Fibroblast of skin of right biceps (primary cell): ENCODE data around the gene BATF2.
A peak's percentile ranks its signal among the peaks of the same experiment; 100 is the strongest.
"Not testable (repeated sequence)": the region's sequence is repeated elsewhere in the genome, so short reads cannot be mapped to it uniquely, and the experiment has no call there.

Experiments used
- DNase-seq: peaks from one replicate; pipeline ENCODE4 v3.0.0-alpha.2; 2013

Gene BATF2

GRCh38 chr11:65013130-65013887 is 16.5 kb upstream of the BATF2 start:
- peak; percentile 89 for DNase-seq

- DNase-seq = no peak
These were observed 12.1 kb upstream of the BATF2 start for GRCh38 chr11:65008873-65009272.

GRCh38 chr11:65008016-65008415 is 11.2 kb upstream of the BATF2 start:
- no peak for DNase-seq

GRCh38 chr11:65003968-65004367 is 7.2 kb upstream of the BATF2 start:
- DNase-seq = not testable (repeated sequence)

GRCh38 chr11:65003282-65003681 is 6.5 kb upstream of the BATF2 start:
- peak; percentile 28 for DNase-seq

- DNase-seq = no peak
These were observed 5.9 kb upstream of the BATF2 start for GRCh38 chr11:65002706-65003105.

GRCh38 chr11:64999478-64999877 is 2.7 kb upstream of the BATF2 start:
- DNase-seq = no peak

- DNase-seq = no peak
These were observed 2.1 kb upstream of the BATF2 start for GRCh38 chr11:64998690-64999431.

GRCh38 chr11:64998141-64998540 is 1.4 kb upstream of the BATF2 start:
- DNase-seq = no peak

- no peak for DNase-seq
These were observed 453 bp downstream of the BATF2 start for GRCh38 chr11:64996327-64996709.

GRCh38 chr11:64994318-64994717 is 2.5 kb downstream of the BATF2 start:
- no peak for DNase-seq

GRCh38 chr11:64990222-64990923 is 6.4 kb downstream of the BATF2 start:
- peak; percentile 47 for DNase-seq

- no peak for DNase-seq
These were observed 7.4 kb downstream of the BATF2 start for GRCh38 chr11:64989416-64989815.

- DNase-seq = no peak
These were observed 8.5 kb downstream of the BATF2 start for GRCh38 chr11:64987998-64988854.

- DNase-seq = not testable (repeated sequence)
These were observed 13.4 kb downstream of the BATF2 start for GRCh38 chr11:64983339-64983738.

- DNase-seq = no peak
These were observed 20.1 kb downstream of the BATF2 start for GRCh38 chr11:64976651-64977050.

GRCh38 chr11:64974124-64974523 is 22.6 kb downstream of the BATF2 start:
- no peak for DNase-seq

GRCh38 chr11:64971421-64972233 is 25.1 kb downstream of the BATF2 start, which contains the start of gene MAJIN:
MAJIN (minus strand) TSS chr11:64972108; CDS start chr11:64959405, 12,703 bp downstream.
- peak; percentile 79 for DNase-seq

GRCh38 chr11:64970731-64971151 is 26.0 kb downstream of the BATF2 start:
- no peak for DNase-seq

GRCh38 chr11:64969209-64969608 is 27.6 kb downstream of the BATF2 start:
- peak; percentile 83 for DNase-seq

- DNase-seq = no peak
These were observed 29.4 kb downstream of the BATF2 start for GRCh38 chr11:64967375-64967774.
